ENCODE data around the gene STARD9. TPM values are rescaled to one million over a fixed set of nuclear protein-coding genes. Genes with fewer than 3 reads are reported as not detected.
"Not testable (repeated sequence)": the region's sequence is repeated elsewhere in the genome, so short reads cannot be mapped to it uniquely, and the experiment has no call there.

Gene STARD9
- total and polyA plus RNA-seq, 5 donors from 2014 or later = 0.07 to 9.8 (median 0.16) TPM

GRCh38 chr15:42761813-42762212, 186.4 kb downstream of the STARD9 start:
- not testable (repeated sequence) for H3K36me3 ChIP-seq (ENCODE audit: control insufficient read depth, insufficient read depth, low read length); H3K27ac Mint-ChIP-seq
- H3K36me3 Mint-ChIP-seq = peaks cover 39% of the 10 kb centered on the region

GRCh38 chr15:42764154-42764731, 188.8 kb downstream of the STARD9 start:
- H3K4me3 Mint-ChIP-seq; H3K27ac ChIP-seq (ENCODE audit: insufficient read depth, low read length, poor library complexity, severe bottlenecking): not testable (repeated sequence)
- H3K36me3 Mint-ChIP-seq = peaks cover 57% of the 10 kb centered on the region

More at GRCh38 chr15:42761813-42762212, 186.4 kb downstream of the STARD9 start:
- H3K27ac ChIP-seq (ENCODE audit: insufficient read depth, low read length, poor library complexity, severe bottlenecking); DNase-seq; H3K4me1 ChIP-seq (ENCODE audit: control insufficient read depth, insufficient read depth, low read length, poor library complexity, severe bottlenecking); H3K4me3 ChIP-seq (ENCODE audit: low read depth, low read length); H3K27me3 Mint-ChIP-seq; ATAC-seq (ENCODE audit: low read depth in 2 of 2); H3K27me3 ChIP-seq (ENCODE audit: control insufficient read depth, insufficient read depth, low read length); H3K4me1 Mint-ChIP-seq; H3K4me3 Mint-ChIP-seq: not testable (repeated sequence)
- H3K9me3 ChIP-seq (ENCODE audit: control insufficient read depth in 2 of 2, low read length in 2 of 2) = peaks cover 15% of the 10 kb centered on the region in 2 experiments
- H3K9me3 Mint-ChIP-seq = peaks cover 3 to 34% (median 18%) of the 10 kb centered on the region in 7 donors

GRCh38 chr15:42766109-42766508, 190.7 kb downstream of the STARD9 start:
- not testable (repeated sequence) for H3K27ac ChIP-seq (ENCODE audit: insufficient read depth, low read length, poor library complexity, severe bottlenecking); H3K27me3 ChIP-seq (ENCODE audit: control insufficient read depth, insufficient read depth, low read length); H3K27me3 Mint-ChIP-seq; ATAC-seq (ENCODE audit: low read depth in 2 of 2); H3K4me3 Mint-ChIP-seq; H3K4me3 ChIP-seq (ENCODE audit: low read depth, low read length); DNase-seq; H3K9me3 ChIP-seq (ENCODE audit: control insufficient read depth in 2 of 2, low read length in 2 of 2); H3K4me1 ChIP-seq (ENCODE audit: control insufficient read depth, insufficient read depth, low read length, poor library complexity, severe bottlenecking); H3K36me3 ChIP-seq (ENCODE audit: control insufficient read depth, insufficient read depth, low read length); H3K27ac Mint-ChIP-seq
- Mint-ChIP-seq H3K9me3 (peaks cover 3 to 32% (median 15%) of the 10 kb centered on the region in 7 donors), H3K36me3 (peaks cover 64% of the 10 kb centered on the region), H3K4me1 (peaks cover 0 to 16% (median 10%) of the 10 kb centered on the region in 4 donors)

More at GRCh38 chr15:42764154-42764731, 188.8 kb downstream of the STARD9 start:
- peaks cover 15% of the 10 kb centered on the region in 2 experiments for H3K9me3 ChIP-seq (ENCODE audit: control insufficient read depth in 2 of 2, low read length in 2 of 2)
- H3K27ac Mint-ChIP-seq; H3K4me1 ChIP-seq (ENCODE audit: control insufficient read depth, insufficient read depth, low read length, poor library complexity, severe bottlenecking); H3K4me3 ChIP-seq (ENCODE audit: low read depth, low read length); DNase-seq; ATAC-seq (ENCODE audit: low read depth in 2 of 2); H3K36me3 ChIP-seq (ENCODE audit: control insufficient read depth, insufficient read depth, low read length); H3K27me3 ChIP-seq (ENCODE audit: control insufficient read depth, insufficient read depth, low read length); H3K27me3 Mint-ChIP-seq: not testable (repeated sequence)
- peaks cover 3 to 45% (median 18%) of the 10 kb centered on the region in 7 donors for H3K9me3 Mint-ChIP-seq
- peaks cover 0 to 14% (median 7%) of the 10 kb centered on the region in 4 donors for H3K4me1 Mint-ChIP-seq

Other genes with a start within 250 kb of the STARD9 start
- 15.6 TPM for gene CAPN3, start 216.1 kb upstream of the STARD9 start, total RNA-seq
- under 1 TPM in 1 of 4 donors, not detected in 3; 0.21 TPM for gene CAPN3, start 216.1 kb upstream of the STARD9 start, polyA plus RNA-seq
- 47.5 TPM for gene ZNF106, start 84.5 kb upstream of the STARD9 start, total RNA-seq
- 10 to 100 TPM; 31.0 to 36.5 (median 34.6) TPM for gene ZNF106, start 84.5 kb upstream of the STARD9 start, polyA plus RNA-seq
- 54.0 TPM for gene SNAP23, start 80.0 kb upstream of the STARD9 start, total RNA-seq
- 10 to 100 TPM; 67.2 to 86.5 (median 75.8) TPM for gene SNAP23, start 80.0 kb upstream of the STARD9 start, polyA plus RNA-seq
- 36.0 TPM for gene LRRC57, start 26.8 kb upstream of the STARD9 start, total RNA-seq
- gene LRRC57, start 26.8 kb upstream of the STARD9 start, polyA plus RNA-seq = 10 to 100 TPM in 1 of 4 donors, 1 to 10 TPM in 3; 5.8 to 11.6 (median 7.3) TPM
- 24.4 TPM for gene HAUS2, start 26.8 kb upstream of the STARD9 start, total RNA-seq
- 10 to 100 TPM; 21.0 to 33.1 (median 25.1) TPM for gene HAUS2, start 26.8 kb upstream of the STARD9 start, polyA plus RNA-seq
- 26.9 TPM for gene CDAN1, start 161.5 kb downstream of the STARD9 start, total RNA-seq
- 1 to 10 TPM; 6.5 to 7.3 (median 6.8) TPM for gene CDAN1, start 161.5 kb downstream of the STARD9 start, polyA plus RNA-seq